PC-3 (cell line): ENCODE data around the gene ILF3. TPM values are rescaled to one million over a fixed set of nuclear protein-coding genes. Genes with fewer than 3 reads are reported as not detected.

ENCODE experiments used
- ATAC-seq: fragments of 200-7000 bp; cut with Tn5 transposase; 2 replicates; pipeline ENCODE4 v1.9.1; 2020; ENCODE audit warnings: mild to moderate bottlenecking, moderate library complexity
- BruUV-seq: library from RNA; stranded (reverse); fragments of 400-500 nt; replicated peaks from 2 replicates; lab custom pipeline; 2021; lab: Mats Ljungman, UMichigan
- CTCF ChIA-PET: fragments of 300-600 bp; sonication (Branson Sonifier 250); formaldehyde crosslinking; loops from one replicate; lab custom pipeline; 2022; ENCODE audit warnings: antibody characterized with exemption; lab: Charles Lee
- POLR2A ChIA-PET: fragments of 300-600 bp; sonication (Branson Sonifier 250); formaldehyde crosslinking; loops from one replicate; lab custom pipeline; 2022; ENCODE audit warnings: antibody characterized with exemption; ENCODE audit not compliant: unreplicated experiment; lab: Charles Lee
- DNase-seq: peaks from one replicate; pipeline ENCODE4 v3.0.0-alpha.2; 2015
- H2AFZ ChIP-seq: fragments of 300-600 bp; sonication (generic); 2 replicates; pipeline ENCODE4 v1.6.0; 2016; ENCODE audit warnings: antibody characterized with exemption, low read length
- H3F3A ChIP-seq: fragments of 300-600 bp; sonication (generic); one replicate; pipeline ENCODE4 v1.6.0; 2017; ENCODE audit warnings: antibody characterized with exemption, low read length, control low read depth, mild to moderate bottlenecking; ENCODE audit not compliant: unreplicated experiment
- H3K27ac ChIP-seq: fragments of 300-600 bp; sonication (generic); 2 replicates; pipeline ENCODE4 v1.5.1; 2016; ENCODE audit warnings: mild to moderate bottlenecking, low read length
- H3K27me3 ChIP-seq: fragments of 300-600 bp; sonication (generic); 2 replicates; pipeline ENCODE4 v1.6.1; 2016; ENCODE audit warnings: low read length, mixed read lengths
- H3K36me3 ChIP-seq: fragments of 300-600 bp; sonication (generic); 2 replicates; pipeline ENCODE4 v1.6.1; 2016; ENCODE audit warnings: low read depth, mixed run types, low read length, mixed read lengths
- H3K4me1 ChIP-seq: fragments of 300-600 bp; sonication (generic); 2 replicates; pipeline ENCODE4 v1.5.1; 2016; ENCODE audit warnings: low read length; ENCODE audit not compliant: insufficient read depth
- H3K4me2 ChIP-seq: fragments of 300-600 bp; sonication (generic); 2 replicates; pipeline ENCODE4 v1.6.0; 2016; ENCODE audit warnings: low read length
- H3K4me3 ChIP-seq: fragments of 300-600 bp; sonication (generic); 2 replicates; pipeline ENCODE4 v1.5.1; 2016; ENCODE audit warnings: mild to moderate bottlenecking, low read length, mixed read lengths
- H3K79me2 ChIP-seq: fragments of 300-600 bp; sonication (generic); 2 replicates; pipeline ENCODE4 v1.6.1; 2017; ENCODE audit warnings: low read length, mixed read lengths
- H3K9ac ChIP-seq: fragments of 300-600 bp; sonication (generic); 2 replicates; pipeline ENCODE4 v1.6.0; 2016; ENCODE audit warnings: mild to moderate bottlenecking, low read length
- H3K9me2 ChIP-seq: fragments of 300-600 bp; sonication (generic); replicated peaks from 2 replicates; pipeline ENCODE4 v1.6.1; 2016; ENCODE audit warnings: mixed run types, low read length, mixed read lengths
- H3K9me3 ChIP-seq: fragments of 300-600 bp; sonication (generic); 2 replicates; pipeline ENCODE4 v1.6.1; 2016; ENCODE audit warnings: low read length, mixed read lengths
- H4K20me1 ChIP-seq: fragments of 300-600 bp; sonication (generic); 2 replicates; pipeline ENCODE4 v1.6.1; 2016; ENCODE audit warnings: low read length, mixed read lengths
- EZH2 ChIP-seq: fragments of 300-600 bp; sonication (generic); IDR thresholded peaks from one replicate; pipeline ENCODE4 v1.6.1; 2017; ENCODE audit warnings: antibody characterized with exemption, mild to moderate bottlenecking, low read length; ENCODE audit not compliant: unreplicated experiment
- EZH2phosphoT487 ChIP-seq: fragments of 300-600 bp; sonication (generic); IDR thresholded peaks from 2 replicates; pipeline ENCODE4 v1.6.1; 2018; ENCODE audit warnings: mild to moderate bottlenecking, antibody characterized with exemption, low read length, borderline replicate concordance
- intact Hi-C: fragments of 100-400 bp; cut with micrococcal nuclease; formaldehyde crosslinking; loops from 2 replicates; pipeline ENCODE4 v1.9.0; 2023
- total RNA-seq: library from RNA; depleted of rRNA; stranded (reverse); fragments of >200 nt; gene quantifications from 2 replicates; pipeline ENCODE4 v1.2.3, GENCODE V29; 2014
- TF ChIP-seq, protein P1 (sequence below): fragments of 300-600 bp; sonication (generic); conservative IDR thresholded peaks from 2 replicates; pipeline ENCODE4 v1.5.1; 2017; ENCODE audit warnings: antibody characterized with exemption, low read depth, mild to moderate bottlenecking, low read length

ILF3 gene
- total RNA-seq, 1 experiment from 2014 or later: 322 TPM

- Histone ChIP-seq H3K9ac (no peak overlapping the region), H3K27me3 (no peaks in the 10 kb centered on the region), H3F3A (no peaks in the 10 kb centered on the region), H3K4me1 (peaks cover 31% of the 10 kb centered on the region), H3K4me3 (no peak overlapping the region), H3K9me3 (no peaks in the 10 kb centered on the region), H3K4me2 (no peak overlapping the region), H2AFZ (no peak overlapping the region), H3K36me3 (no peaks in the 10 kb centered on the region), H4K20me1 (no peaks in the 10 kb centered on the region), H3K27ac (no peak overlapping the region), H3K79me2 (peaks cover 12% of the 10 kb centered on the region), H3K9me2 (no peaks in the 10 kb centered on the region)
- DNase-seq (no peak), ATAC-seq (no peak)
- BruUV-seq: no TSS peak
- intact Hi-C loops: no loop called here
- CTCF ChIA-PET: no interaction called here
- no peak for TF ChIP-seq EZH2phosphoT487
- TF ChIP-seq, protein P1, sequence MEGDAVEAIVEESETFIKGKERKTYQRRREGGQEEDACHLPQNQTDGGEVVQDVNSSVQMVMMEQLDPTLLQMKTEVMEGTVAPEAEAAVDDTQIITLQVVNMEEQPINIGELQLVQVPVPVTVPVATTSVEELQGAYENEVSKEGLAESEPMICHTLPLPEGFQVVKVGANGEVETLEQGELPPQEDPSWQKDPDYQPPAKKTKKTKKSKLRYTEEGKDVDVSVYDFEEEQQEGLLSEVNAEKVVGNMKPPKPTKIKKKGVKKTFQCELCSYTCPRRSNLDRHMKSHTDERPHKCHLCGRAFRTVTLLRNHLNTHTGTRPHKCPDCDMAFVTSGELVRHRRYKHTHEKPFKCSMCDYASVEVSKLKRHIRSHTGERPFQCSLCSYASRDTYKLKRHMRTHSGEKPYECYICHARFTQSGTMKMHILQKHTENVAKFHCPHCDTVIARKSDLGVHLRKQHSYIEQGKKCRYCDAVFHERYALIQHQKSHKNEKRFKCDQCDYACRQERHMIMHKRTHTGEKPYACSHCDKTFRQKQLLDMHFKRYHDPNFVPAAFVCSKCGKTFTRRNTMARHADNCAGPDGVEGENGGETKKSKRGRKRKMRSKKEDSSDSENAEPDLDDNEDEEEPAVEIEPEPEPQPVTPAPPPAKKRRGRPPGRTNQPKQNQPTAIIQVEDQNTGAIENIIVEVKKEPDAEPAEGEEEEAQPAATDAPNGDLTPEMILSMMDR: no peak
- no peak for TF ChIP-seq EZH2
- POLR2A ChIA-PET: interaction anchor here (0.6 kb wide), 1 partner anchor 272 kb away, joined by 4 read pairs; no protein-coding TSS in a partner anchor
These were observed 32.2 kb upstream of the ILF3 start for GRCh38 chr19:10621966-10622365.

DNA sequence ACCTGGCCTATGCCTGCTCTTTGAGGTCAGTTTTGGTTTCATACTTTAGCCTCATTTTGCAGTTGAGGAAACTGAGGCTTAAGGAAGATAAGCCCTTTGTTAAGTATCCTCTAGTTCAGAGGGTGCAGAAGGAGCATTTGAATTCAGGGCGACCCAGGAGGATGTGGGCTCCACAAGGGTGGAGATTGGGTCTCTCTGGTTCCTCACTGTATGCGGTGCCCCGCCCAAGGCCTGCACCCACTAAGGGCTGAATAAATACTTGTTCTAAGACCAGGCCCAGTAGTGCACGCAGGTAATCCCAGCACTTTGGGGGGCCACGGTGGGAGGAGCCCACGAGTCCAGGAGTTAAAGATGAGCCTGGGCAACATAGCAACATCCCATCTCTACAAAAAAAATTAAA lies 29.6 kb upstream of the ILF3 start:
- TF ChIP-seq EZH2phosphoT487: no peak
- TF ChIP-seq, protein P1: no peak
- TF ChIP-seq EZH2: no peak
- peaks cover 21% of the 10 kb centered on the region for H3K4me1 ChIP-seq
- intact Hi-C loops: no loop called here
- peak overlapping the region; percentile 73 for H3K9ac ChIP-seq
- H3K27me3 ChIP-seq: no peaks in the 10 kb centered on the region
- no peaks in the 10 kb centered on the region for H4K20me1 ChIP-seq
- no TSS peak for BruUV-seq
- ChIA-PET CTCF (interaction anchor here (0.6 to 1.2 kb wide), 2 partner anchors 16 to 20 kb away, joined by 7 to 12 read pairs; no protein-coding TSS in a partner anchor), POLR2A (interaction anchor here (0.6 kb wide), 2 partner anchors 31 to 558 kb away, joined by 3 to 9 read pairs; no protein-coding TSS in a partner anchor)
- H3K4me3 ChIP-seq: peak overlapping the region; percentile 84; the same call in 1 of the 2 replicates
- no peaks in the 10 kb centered on the region for H3F3A ChIP-seq
- DNase-seq (no peak), ATAC-seq (no peak; the same call in 1 of the 2 replicates)
- H3K36me3 ChIP-seq: peaks cover 6% of the 10 kb centered on the region; the same call in 1 of the 2 replicates
- H3K27ac ChIP-seq: peak overlapping the region; percentile 38
- peak overlapping the region; percentile 95 for H3K4me2 ChIP-seq
- no peaks in the 10 kb centered on the region for H3K9me3 ChIP-seq
- no peaks in the 10 kb centered on the region for H3K9me2 ChIP-seq
- H2AFZ ChIP-seq: peak overlapping the region; percentile 76
- peaks cover 20% of the 10 kb centered on the region for H3K79me2 ChIP-seq
